Suprapubic skin (tissue), 4 donors: ENCODE data around the gene UBXN2A.

ENCODE experiments used
- EP300 ChIP-seq: sonication (generic); formaldehyde crosslinking; IDR thresholded peaks from one replicate; pipeline ENCODE4 v1.6.1; 2017; ENCODE audit warnings: antibody characterized with exemption
- POLR2A ChIP-seq, 2 donors: fragments of 450-650 bp; IDR thresholded peaks; one replicate each; pipeline ENCODE4 v1.6.1; 2017; ENCODE audit warnings: antibody characterized with exemption in 2 of 2, mild to moderate bottlenecking in 2 of 2, moderate library complexity in 2 of 2
- POLR2AphosphoS5 ChIP-seq, 3 donors: sonication (generic); formaldehyde crosslinking; IDR thresholded peaks; one replicate each; pipeline ENCODE4 v1.6.1; 2017; ENCODE audit warnings: antibody characterized with exemption in 3 of 3
- TF ChIP-seq, protein P1 (sequence below), 2 donors: fragments of 200-600 bp in 1 of 2; fragments of 450-650 bp in 1 of 2; sonication (generic) in 1 of 2; IDR thresholded peaks; one replicate each; pipeline ENCODE4 v1.5.1; 2016 to 2019; ENCODE audit warnings: antibody characterized with exemption in 2 of 2, mild to moderate bottlenecking in 1 of 2, moderate library complexity in 1 of 2

DNA sequence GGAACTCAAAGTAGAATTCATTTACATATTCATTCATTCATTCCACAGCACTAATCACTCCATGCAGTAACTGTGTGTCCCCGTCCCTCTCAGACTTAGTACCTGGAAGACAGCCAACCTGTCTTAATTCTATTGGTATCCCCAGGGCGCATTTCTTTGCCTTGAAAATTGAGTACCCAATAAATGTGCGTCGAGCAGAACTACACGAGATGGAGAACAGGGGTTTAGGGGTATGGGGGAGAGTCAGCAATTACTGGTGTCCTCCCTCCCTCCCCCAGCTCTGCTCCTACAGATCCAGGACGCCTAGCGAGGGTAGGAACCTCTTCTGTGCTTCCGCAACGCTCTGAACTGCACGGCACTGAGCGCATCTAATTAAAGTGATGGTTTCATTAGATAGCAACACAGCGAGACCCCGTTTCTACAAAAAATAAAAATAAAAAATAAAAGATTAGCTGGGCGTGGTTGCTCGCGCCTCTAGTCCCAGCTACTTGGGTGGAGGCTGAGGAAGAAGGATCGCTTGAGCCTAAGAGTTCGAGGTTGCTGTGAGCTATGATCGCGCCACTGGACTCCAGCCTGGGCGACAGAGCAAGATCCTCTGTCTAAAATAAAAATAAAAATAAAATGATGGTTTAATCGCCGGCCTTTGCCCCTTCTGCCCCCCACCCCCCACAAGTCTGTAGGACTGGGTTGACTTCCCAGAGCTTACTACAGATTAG, 108.7 kb downstream of the UBXN2A start:
- TF ChIP-seq, protein P1, sequence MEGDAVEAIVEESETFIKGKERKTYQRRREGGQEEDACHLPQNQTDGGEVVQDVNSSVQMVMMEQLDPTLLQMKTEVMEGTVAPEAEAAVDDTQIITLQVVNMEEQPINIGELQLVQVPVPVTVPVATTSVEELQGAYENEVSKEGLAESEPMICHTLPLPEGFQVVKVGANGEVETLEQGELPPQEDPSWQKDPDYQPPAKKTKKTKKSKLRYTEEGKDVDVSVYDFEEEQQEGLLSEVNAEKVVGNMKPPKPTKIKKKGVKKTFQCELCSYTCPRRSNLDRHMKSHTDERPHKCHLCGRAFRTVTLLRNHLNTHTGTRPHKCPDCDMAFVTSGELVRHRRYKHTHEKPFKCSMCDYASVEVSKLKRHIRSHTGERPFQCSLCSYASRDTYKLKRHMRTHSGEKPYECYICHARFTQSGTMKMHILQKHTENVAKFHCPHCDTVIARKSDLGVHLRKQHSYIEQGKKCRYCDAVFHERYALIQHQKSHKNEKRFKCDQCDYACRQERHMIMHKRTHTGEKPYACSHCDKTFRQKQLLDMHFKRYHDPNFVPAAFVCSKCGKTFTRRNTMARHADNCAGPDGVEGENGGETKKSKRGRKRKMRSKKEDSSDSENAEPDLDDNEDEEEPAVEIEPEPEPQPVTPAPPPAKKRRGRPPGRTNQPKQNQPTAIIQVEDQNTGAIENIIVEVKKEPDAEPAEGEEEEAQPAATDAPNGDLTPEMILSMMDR (IDR thresholded peaks at IDR 0.05), result no peak
- TF ChIP-seq EP300 (no peak), POLR2A (IDR thresholded peaks at IDR 0.05) (no peak), POLR2AphosphoS5 (IDR thresholded peaks at IDR 0.05) (no peak)
